Hepatocyte (in vitro differentiated cells): Measurements from ENCODE around the gene UGT1A1.

Experiments
- CTCF ChIP-seq: fragments of 200-600 bp; sonication (generic); IDR thresholded peaks from 2 replicates; pipeline ENCODE4 v1.5.1; 2016; ENCODE audit warnings: antibody characterized with exemption, mild to moderate bottlenecking; ENCODE audit not compliant: poor library complexity
- EZH2 ChIP-seq: fragments of 200-600 bp; sonication (generic); IDR thresholded peaks from 2 replicates; pipeline ENCODE4 v1.6.1; 2016; ENCODE audit warnings: antibody characterized with exemption, mild to moderate bottlenecking, borderline replicate concordance

- TF ChIP-seq CTCF (no peak), EZH2 (no peak)
These were observed 45.9 kb upstream of the UGT1A1 start for GRCh38 chr2:233714121-233714520.
